GM12874 (cell line): ENCODE results near the gene ADARB2.

Experiments
- TF ChIP-seq, protein P1 (sequence below): IDR thresholded peaks from 2 replicates; pipeline ENCODE4 v1.5.1; 2011; ENCODE audit warnings: low read depth, mild to moderate bottlenecking, control low read depth, low read length, moderate library complexity; ENCODE audit not compliant: insufficient read depth

ADARB2 gene

DNA sequence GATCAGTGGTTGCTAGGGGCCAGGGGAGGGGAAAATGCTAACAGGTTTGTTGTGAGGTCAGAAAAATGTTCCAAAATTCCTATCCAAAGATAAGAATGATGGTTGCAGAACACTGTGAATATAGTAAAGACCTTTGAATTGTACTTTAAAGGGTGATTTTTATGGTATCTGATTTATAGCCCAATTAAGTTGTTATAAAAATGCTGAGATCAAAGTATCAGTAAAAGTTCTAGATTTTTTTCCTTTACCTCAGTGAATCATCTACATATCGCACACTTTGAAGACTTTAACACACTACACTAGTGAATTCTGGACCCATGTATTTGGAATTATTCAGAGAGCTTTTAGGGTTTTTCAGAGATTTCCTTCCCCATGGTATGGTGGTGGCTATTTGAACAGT lies 405.8 kb downstream of the ADARB2 start:
- TF ChIP-seq, protein P1, sequence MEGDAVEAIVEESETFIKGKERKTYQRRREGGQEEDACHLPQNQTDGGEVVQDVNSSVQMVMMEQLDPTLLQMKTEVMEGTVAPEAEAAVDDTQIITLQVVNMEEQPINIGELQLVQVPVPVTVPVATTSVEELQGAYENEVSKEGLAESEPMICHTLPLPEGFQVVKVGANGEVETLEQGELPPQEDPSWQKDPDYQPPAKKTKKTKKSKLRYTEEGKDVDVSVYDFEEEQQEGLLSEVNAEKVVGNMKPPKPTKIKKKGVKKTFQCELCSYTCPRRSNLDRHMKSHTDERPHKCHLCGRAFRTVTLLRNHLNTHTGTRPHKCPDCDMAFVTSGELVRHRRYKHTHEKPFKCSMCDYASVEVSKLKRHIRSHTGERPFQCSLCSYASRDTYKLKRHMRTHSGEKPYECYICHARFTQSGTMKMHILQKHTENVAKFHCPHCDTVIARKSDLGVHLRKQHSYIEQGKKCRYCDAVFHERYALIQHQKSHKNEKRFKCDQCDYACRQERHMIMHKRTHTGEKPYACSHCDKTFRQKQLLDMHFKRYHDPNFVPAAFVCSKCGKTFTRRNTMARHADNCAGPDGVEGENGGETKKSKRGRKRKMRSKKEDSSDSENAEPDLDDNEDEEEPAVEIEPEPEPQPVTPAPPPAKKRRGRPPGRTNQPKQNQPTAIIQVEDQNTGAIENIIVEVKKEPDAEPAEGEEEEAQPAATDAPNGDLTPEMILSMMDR = no peak

DNA sequence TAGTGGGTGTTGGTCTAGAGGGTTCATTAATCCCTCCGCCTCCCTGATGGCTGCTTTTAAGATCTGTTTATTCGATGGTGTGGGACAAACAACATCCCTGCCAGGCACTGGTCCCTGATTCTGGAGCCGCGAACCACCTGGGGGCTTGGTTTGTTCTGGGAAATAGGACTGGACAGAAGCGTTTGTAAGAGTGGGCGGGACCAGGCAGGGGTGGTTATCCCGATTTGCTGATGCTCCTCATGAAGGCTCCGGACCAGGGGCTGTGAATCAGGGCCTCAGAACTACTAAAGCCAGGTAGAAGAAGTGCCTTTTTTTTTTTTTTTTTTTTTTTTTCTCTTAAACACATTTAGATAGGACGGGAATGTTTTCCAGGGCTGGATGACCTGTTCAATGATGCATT lies 407.7 kb downstream of the ADARB2 start:
- TF ChIP-seq, protein P1 = no peak

DNA sequence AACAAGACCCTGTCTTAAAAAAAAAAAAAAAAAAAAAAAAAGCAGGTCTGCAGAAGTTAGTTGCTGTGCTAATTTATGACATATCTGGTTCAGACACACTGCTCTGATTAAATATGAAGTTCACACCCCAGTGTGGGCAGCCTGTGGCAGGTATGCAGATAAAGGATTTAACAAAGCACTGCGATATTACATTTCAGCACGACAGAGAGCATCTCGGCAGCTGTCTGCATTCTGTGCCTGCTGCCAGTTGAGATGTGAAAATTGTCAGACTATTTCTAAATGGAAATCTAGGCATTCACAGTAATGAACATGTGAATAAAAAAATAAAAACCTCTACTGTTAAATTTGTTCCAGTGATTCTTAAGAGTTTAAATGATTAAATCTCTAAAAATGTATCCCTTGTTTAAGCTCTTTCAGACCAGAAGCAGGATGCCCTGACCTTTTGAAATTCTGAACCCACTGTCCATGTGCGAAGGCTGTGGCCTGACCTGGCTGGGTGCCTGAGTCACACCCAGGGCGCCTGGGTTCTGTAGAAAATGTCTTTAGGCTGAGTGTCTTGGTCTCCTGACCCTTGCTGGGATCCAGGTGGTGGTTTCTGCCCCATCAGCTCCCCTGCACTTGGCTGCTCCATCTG lies 408.2 kb downstream of the ADARB2 start:
- TF ChIP-seq, protein P1 = no peak

DNA sequence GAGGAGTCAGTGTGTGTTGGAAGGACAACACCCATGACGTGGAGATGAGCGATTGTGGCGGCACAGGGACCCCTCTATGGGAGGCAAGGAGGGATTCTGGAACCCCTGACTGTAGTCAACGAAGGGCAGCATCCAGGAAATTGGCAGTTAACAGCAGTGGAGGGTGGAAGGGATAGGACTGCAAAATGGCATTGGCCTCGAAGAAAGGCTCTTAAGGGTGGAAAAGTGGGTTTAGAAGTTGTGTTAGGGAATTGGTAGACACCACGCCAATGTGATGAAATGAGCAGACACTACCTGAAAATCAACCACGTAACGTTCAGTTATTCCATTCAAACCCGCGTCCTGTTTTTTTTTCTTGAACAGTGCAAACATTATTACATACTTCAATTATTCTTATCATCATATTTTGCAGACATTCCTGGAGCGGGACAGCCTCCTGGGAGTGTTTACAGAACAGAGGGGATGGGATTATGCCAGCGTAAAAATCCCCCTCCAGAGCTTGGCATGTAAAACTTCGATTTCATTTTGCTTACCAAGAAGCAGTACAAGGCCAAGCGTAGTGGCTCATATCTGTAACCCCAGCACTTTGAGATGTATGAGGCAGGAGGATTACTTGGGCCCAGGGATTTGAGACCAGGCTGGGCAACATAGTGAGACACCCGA lies 409.0 kb downstream of the ADARB2 start:
- TF ChIP-seq, protein P1 = no peak

DNA sequence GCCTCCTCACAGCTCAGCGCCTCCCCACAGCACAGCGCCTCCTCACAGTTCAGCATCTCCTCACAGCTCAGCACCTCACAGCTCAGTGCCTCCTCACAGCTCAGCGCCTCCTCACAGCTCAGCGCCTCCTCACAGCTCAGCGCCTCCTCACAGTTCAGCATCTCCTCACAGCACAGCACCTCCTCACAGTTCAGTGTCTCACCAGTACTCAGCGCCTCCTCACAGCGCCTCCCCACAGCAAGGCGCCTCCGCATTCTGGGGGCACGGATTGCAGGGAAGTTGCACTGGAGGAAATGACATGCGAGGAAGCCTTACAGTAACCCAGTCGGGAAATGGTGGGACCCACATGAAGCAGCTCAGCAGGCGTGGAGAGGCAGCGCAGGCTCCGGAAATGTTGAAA lies 409.6 kb downstream of the ADARB2 start:
- TF ChIP-seq, protein P1 = no peak

DNA sequence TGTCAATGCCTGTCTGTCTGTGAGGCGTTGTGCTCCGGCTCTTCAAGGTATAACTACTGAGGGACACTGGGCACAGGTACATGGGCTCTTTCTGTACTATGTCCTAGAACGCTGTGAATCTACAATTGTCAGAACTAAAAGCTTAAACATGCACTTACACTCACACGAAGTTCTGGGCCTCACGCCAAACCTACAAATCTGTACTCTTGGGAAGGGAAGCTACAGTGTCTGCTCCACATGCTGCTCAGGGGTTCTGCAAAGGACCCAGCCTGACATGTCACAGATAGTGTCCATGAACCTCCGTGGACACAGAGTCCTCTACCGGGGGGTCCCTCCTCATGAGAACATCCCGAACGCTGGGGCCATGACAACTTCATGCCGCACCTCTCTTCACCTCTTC lies 412.4 kb downstream of the ADARB2 start:
- TF ChIP-seq, protein P1 = no peak

DNA sequence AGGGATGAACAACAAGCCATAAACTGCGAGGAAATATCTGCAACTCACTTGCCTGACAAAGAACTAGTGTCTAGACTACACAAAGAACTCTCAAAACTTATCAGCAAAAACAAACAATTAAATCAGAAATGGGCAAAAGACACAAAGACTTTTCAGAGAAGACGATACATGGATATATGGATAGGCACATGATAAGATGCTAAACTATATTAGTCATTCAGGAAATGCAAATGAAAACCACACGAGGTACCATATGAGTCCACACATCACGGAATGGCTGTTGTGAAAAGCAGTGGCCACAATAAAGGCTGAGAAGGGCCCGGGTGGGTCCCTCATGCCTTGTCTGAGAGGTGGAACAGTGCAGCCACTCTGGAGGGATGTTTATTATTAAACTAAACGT lies 413.4 kb downstream of the ADARB2 start:
- TF ChIP-seq, protein P1 = no peak
